ENCODE results near the gene TP53RK. TPM values are rescaled to one million over a fixed set of nuclear protein-coding genes. Genes with fewer than 3 reads are reported as not detected.

Gene TP53RK
- total and polyA plus RNA-seq, 10 donors, result 6.9 to 24.2 (median 11.6) TPM

GRCh38 chr20:46683939-46684750 is 5.1 kb downstream of the TP53RK start:
- H3K27ac ChIP-seq, result peak overlapping the region in 1 of 8 donors; percentile 11
- peaks cover 0 to 49% (median 9%) of the 10 kb centered on the region in 6 donors for H3K36me3 ChIP-seq
- TF ChIP-seq POLR2A (IDR thresholded peaks at IDR 0.05), result no peak
- no peaks in the 10 kb centered on the region for H3K9me3 ChIP-seq
- DNase-seq, result no peak
- H3K4me3 ChIP-seq, result peak overlapping the region in 2 of 8 donors; percentile 7 to 33
- 65 to 80% (median 74%) methylated on average over 23 of the region's 23 CpGs for WGBS, 5 donors
- intact Hi-C loops (cut with DNase I; ENCODE audit: low total_unique reads), result loop anchor here (5.0 kb wide), 1 partner anchor 162 kb away; no protein-coding TSS in a partner anchor
- H3K27me3 ChIP-seq (replicated peaks in 1 of 7), result no peaks in the 10 kb centered on the region
- peaks cover 29 to 80% (median 63%) of the 10 kb centered on the region in 6 donors for H3K4me1 ChIP-seq

- DNase-seq, result no peak
- Histone ChIP-seq H3K9me3 (no peaks in the 10 kb centered on the region), H3K4me3 (no peak overlapping the region), H3K27me3 (replicated peaks in 1 of 7) (no peaks in the 10 kb centered on the region), H3K4me1 (peaks cover 28 to 77% (median 60%) of the 10 kb centered on the region in 6 donors), H3K36me3 (peaks cover 0 to 49% (median 9%) of the 10 kb centered on the region in 6 donors), H3K27ac (no peak overlapping the region)
- TF ChIP-seq POLR2A (IDR thresholded peaks at IDR 0.05), result no peak
- peak in 1 of 3 donors; percentile 33 for TF ChIP-seq POLR2AphosphoS5 (IDR thresholded peaks at IDR 0.05)
- intact Hi-C loops (cut with DNase I; ENCODE audit: low total_unique reads), result loop anchor here (5.0 kb wide), 1 partner anchor 161 kb away; no protein-coding TSS in a partner anchor
- 54 to 79% (median 72%) methylated on average over 8 of the region's 8 CpGs for WGBS, 5 donors
Observed at GRCh38 chr20:46683668-46683938, 5.6 kb downstream of the TP53RK start.

DNA sequence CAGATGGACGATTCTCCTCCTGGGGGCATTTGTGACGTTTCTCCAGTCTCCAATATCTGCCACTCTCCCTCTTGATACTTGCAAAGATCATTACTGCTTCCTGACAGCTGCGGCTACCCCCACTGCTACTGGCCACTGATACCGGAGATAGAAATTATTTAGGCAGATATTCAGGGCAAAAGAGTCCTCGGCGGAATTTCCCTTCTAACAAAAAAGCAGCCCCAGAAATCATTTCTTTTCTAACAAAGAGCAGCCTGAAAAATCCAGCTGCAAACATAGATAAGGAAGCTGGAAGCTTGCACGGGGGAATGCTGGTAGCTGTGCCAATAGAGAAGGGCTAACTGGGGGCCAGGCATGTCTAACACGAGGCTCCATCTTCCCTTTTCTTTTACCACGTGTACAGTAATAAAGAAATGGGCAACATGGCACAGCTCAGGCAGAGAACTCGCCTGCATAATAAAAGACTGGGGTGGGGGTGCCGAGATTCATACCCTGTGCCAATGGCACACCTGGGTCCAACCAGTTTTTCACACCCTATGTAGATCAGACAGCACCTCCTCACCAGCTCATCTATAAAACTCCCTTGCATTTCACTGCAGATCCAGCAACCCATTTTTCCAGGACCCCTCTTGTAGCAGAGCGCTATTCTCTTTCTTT is 6.1 kb downstream of the TP53RK start:
- peaks cover 23 to 73% (median 56%) of the 10 kb centered on the region in 6 donors for H3K4me1 ChIP-seq
- no peak overlapping the region for H3K4me3 ChIP-seq
- H3K27me3 ChIP-seq (replicated peaks in 1 of 7), result no peaks in the 10 kb centered on the region
- no peaks in the 10 kb centered on the region for H3K9me3 ChIP-seq
- no peak overlapping the region for H3K27ac ChIP-seq
- no peak for TF ChIP-seq POLR2A (IDR thresholded peaks at IDR 0.05)
- TF ChIP-seq POLR2AphosphoS5 (IDR thresholded peaks at IDR 0.05), result no peak
- no peak for TF ChIP-seq CTCF (IDR thresholded peaks at IDR 0.05 in 8 of 11, conservative IDR thresholded peaks at IDR 0.05 in 3 of 11)
- intact Hi-C loops (cut with DNase I; ENCODE audit: low total_unique reads), result loop anchor here (5.0 kb wide), 1 partner anchor 161 kb away; no protein-coding TSS in a partner anchor
- peaks cover 0 to 49% (median 9%) of the 10 kb centered on the region in 6 donors for H3K36me3 ChIP-seq
- no peak for DNase-seq
- WGBS, 5 donors, result 37 to 54% (median 40%) methylated on average over 12 of the region's 12 CpGs

GRCh38 chr20:46682063-46682821 is 7.0 kb downstream of the TP53RK start:
- H3K27ac ChIP-seq, result no peak overlapping the region
- intact Hi-C loops (cut with DNase I; ENCODE audit: low total_unique reads), result loop anchor here (5.0 kb wide), 1 partner anchor 160 kb away; no protein-coding TSS in a partner anchor
- no peak overlapping the region for H3K4me3 ChIP-seq
- H3K9me3 ChIP-seq, result no peaks in the 10 kb centered on the region
- H3K36me3 ChIP-seq, result peaks cover 0 to 49% (median 9%) of the 10 kb centered on the region in 6 donors
- DNase-seq, result no peak
- H3K4me1 ChIP-seq, result peaks cover 14 to 64% (median 47%) of the 10 kb centered on the region in 6 donors
- no peak for TF ChIP-seq POLR2AphosphoS5 (IDR thresholded peaks at IDR 0.05)
- TF ChIP-seq CTCF (IDR thresholded peaks at IDR 0.05 in 8 of 11, conservative IDR thresholded peaks at IDR 0.05 in 3 of 11), result no peak
- TF ChIP-seq POLR2A (IDR thresholded peaks at IDR 0.05), result no peak
- H3K27me3 ChIP-seq (replicated peaks in 1 of 7), result no peaks in the 10 kb centered on the region
- 88 to 94% (median 92%) methylated on average over 9 of the region's 9 CpGs for WGBS, 5 donors

Measured in spleen (tissue), 11 donors.